MM.1S (cell line): ENCODE results near the gene NUAK2.

Experiments
- DNase-seq: peaks from one replicate; pipeline ENCODE4 v3.0.0-alpha.2; 2015
- H2AFZ ChIP-seq: fragments of 300-600 bp; sonication (generic); 2 replicates; pipeline ENCODE4 v1.6.0; 2016; ENCODE audit warnings: antibody characterized with exemption, low read length
- H3F3A ChIP-seq: fragments of 300-600 bp; sonication (generic); 2 replicates; pipeline ENCODE4 v1.6.1; 2016; ENCODE audit warnings: mild to moderate bottlenecking, antibody characterized with exemption, low read length, moderate library complexity, mixed read lengths; ENCODE audit not compliant: insufficient read depth
- H3K27ac ChIP-seq: fragments of 300-600 bp; sonication (generic); 2 replicates; pipeline ENCODE4 v1.5.1; 2016; ENCODE audit warnings: mild to moderate bottlenecking, low read length
- H3K27me3 ChIP-seq: fragments of 300-600 bp; sonication (generic); replicated peaks from 2 replicates; pipeline ENCODE4 v1.6.0; 2016; ENCODE audit warnings: low read length; ENCODE audit not compliant: insufficient read depth
- H3K36me3 ChIP-seq: fragments of 300-600 bp; sonication (generic); replicated peaks from 2 replicates; pipeline ENCODE4 v1.6.1; 2016; ENCODE audit warnings: mild to moderate bottlenecking, low read length, mixed read lengths; ENCODE audit not compliant: insufficient read depth
- H3K4me1 ChIP-seq: fragments of 300-600 bp; sonication (generic); 2 replicates; pipeline ENCODE4 v1.6.1; 2016; ENCODE audit warnings: low read length, mixed read lengths
- H3K4me2 ChIP-seq: fragments of 300-600 bp; sonication (generic); 2 replicates; pipeline ENCODE4 v1.6.0; 2016; ENCODE audit warnings: low read depth, low read length
- H3K4me3 ChIP-seq: fragments of 300-600 bp; sonication (generic); 2 replicates; pipeline ENCODE4 v1.5.1; 2016; ENCODE audit warnings: low read length, mixed read lengths
- H3K79me2 ChIP-seq: fragments of 300-600 bp; sonication (generic); 2 replicates; pipeline ENCODE4 v1.6.1; 2016; ENCODE audit warnings: mixed run types, low read length, mixed read lengths
- H3K9ac ChIP-seq: fragments of 300-600 bp; sonication (generic); 2 replicates; pipeline ENCODE4 v1.6.1; 2016; ENCODE audit warnings: low read length, mixed read lengths
- H3K9me2 ChIP-seq: fragments of 300-600 bp; sonication (generic); replicated peaks from 2 replicates; pipeline ENCODE4 v1.6.1; 2016; ENCODE audit warnings: mild to moderate bottlenecking, low read length, mixed read lengths; ENCODE audit not compliant: insufficient read depth
- H3K9me3 ChIP-seq: fragments of 300-600 bp; sonication (generic); replicated peaks from 2 replicates; pipeline ENCODE4 v1.6.1; 2016; ENCODE audit warnings: mild to moderate bottlenecking, low read length, mixed read lengths; ENCODE audit not compliant: insufficient read depth
- H4K20me1 ChIP-seq: fragments of 300-600 bp; sonication (generic); 2 replicates; pipeline ENCODE4 v1.6.1; 2016; ENCODE audit warnings: mild to moderate bottlenecking, low read length, moderate library complexity, mixed read lengths; ENCODE audit not compliant: insufficient read depth
- CTCF ChIP-seq: fragments of 300-600 bp; sonication (generic); IDR thresholded peaks from 2 replicates; pipeline ENCODE4 v1.5.1; 2016; ENCODE audit warnings: antibody characterized with exemption, low read length, mixed read lengths
- EZH2 ChIP-seq: fragments of 300-600 bp; sonication (generic); optimal IDR thresholded peaks from 2 replicates; pipeline ENCODE3; 2017; ENCODE audit warnings: low read depth, mild to moderate bottlenecking, antibody characterized with exemption, low read length, mixed read lengths
- EZH2phosphoT487 ChIP-seq: fragments of 300-600 bp; sonication (generic); IDR thresholded peaks from 2 replicates; pipeline ENCODE4 v1.6.1; 2018; ENCODE audit warnings: antibody characterized with exemption, low read length

Gene NUAK2

GRCh38 chr1:205324781-205325180, 3.2 kb upstream of the NUAK2 start:
- TF ChIP-seq EZH2phosphoT487 (no peak), EZH2 (no peak), CTCF (no peak)
- no peak overlapping the region for H3K27ac ChIP-seq
- no peak for DNase-seq

GRCh38 chr1:205323794-205324193, 2.2 kb upstream of the NUAK2 start:
- H3K9ac ChIP-seq = no peak overlapping the region
- peaks cover 26% of the 10 kb centered on the region for H3K79me2 ChIP-seq
- no peak overlapping the region for H3K4me3 ChIP-seq
- no peaks in the 10 kb centered on the region for H3K36me3 ChIP-seq
- H3K9me3 ChIP-seq = no peaks in the 10 kb centered on the region
- H3F3A ChIP-seq = peaks cover 8% of the 10 kb centered on the region
- H3K27ac ChIP-seq = no peak overlapping the region
- H3K27me3 ChIP-seq = no peaks in the 10 kb centered on the region
- H3K4me2 ChIP-seq = no peak overlapping the region
- DNase-seq = no peak
- H4K20me1 ChIP-seq = no peaks in the 10 kb centered on the region
- H3K9me2 ChIP-seq = no peaks in the 10 kb centered on the region
- peaks cover 22% of the 10 kb centered on the region for H3K4me1 ChIP-seq
- H2AFZ ChIP-seq = no peak overlapping the region
- TF ChIP-seq EZH2 (no peak), CTCF (no peak), EZH2phosphoT487 (no peak)

More at GRCh38 chr1:205324781-205325180, 3.2 kb upstream of the NUAK2 start:
- Histone ChIP-seq H3K79me2 (peaks cover 16% of the 10 kb centered on the region), H3K36me3 (no peaks in the 10 kb centered on the region), H2AFZ (no peak overlapping the region), H3K9me2 (no peaks in the 10 kb centered on the region), H3K4me3 (no peak overlapping the region), H3K9me3 (no peaks in the 10 kb centered on the region), H3K4me1 (peaks cover 18% of the 10 kb centered on the region), H4K20me1 (no peaks in the 10 kb centered on the region), H3K4me2 (no peak overlapping the region), H3F3A (peaks cover 5% of the 10 kb centered on the region), H3K9ac (no peak overlapping the region), H3K27me3 (no peaks in the 10 kb centered on the region)

GRCh38 chr1:205321959-205322283, 376 bp upstream of the NUAK2 start:
- H2AFZ ChIP-seq = peak overlapping the region; percentile 74
- H3F3A ChIP-seq = peaks cover 10% of the 10 kb centered on the region
- peak overlapping the region; percentile 92 for H3K4me3 ChIP-seq
- H3K79me2 ChIP-seq = peaks cover 45% of the 10 kb centered on the region
- no peak for TF ChIP-seq EZH2
- no peak for TF ChIP-seq EZH2phosphoT487
- no peak for TF ChIP-seq CTCF
- H4K20me1 ChIP-seq = no peaks in the 10 kb centered on the region
- H3K9me2 ChIP-seq = no peaks in the 10 kb centered on the region
- H3K4me1 ChIP-seq = peaks cover 41% of the 10 kb centered on the region
- H3K27me3 ChIP-seq = no peaks in the 10 kb centered on the region
- H3K27ac ChIP-seq = no peak overlapping the region
- H3K36me3 ChIP-seq = no peaks in the 10 kb centered on the region
- no peak overlapping the region for H3K9ac ChIP-seq
- H3K4me2 ChIP-seq = peak overlapping the region; percentile 92
- no peaks in the 10 kb centered on the region for H3K9me3 ChIP-seq
- no peak for DNase-seq
